Measurements from ENCODE around the gene MAPK4.

The MAPK4 gene

GRCh38 chr18:50649821-50650220 is 89.9 kb downstream of the MAPK4 start:
- in situ Hi-C loops (cut with MboI; ENCODE audit: low sequenced_read_pairs): no loop called here

GRCh38 chr18:50651334-50651733 is 91.4 kb downstream of the MAPK4 start:
- in situ Hi-C loops (cut with MboI; ENCODE audit: low sequenced_read_pairs): no loop called here

- in situ Hi-C loops (cut with MboI; ENCODE audit: low sequenced_read_pairs): no loop called here
These were observed 93.7 kb downstream of the MAPK4 start for GRCh38 chr18:50653402-50654093.

GRCh38 chr18:50654211-50654610 is 94.3 kb downstream of the MAPK4 start:
- in situ Hi-C loops (cut with MboI; ENCODE audit: low sequenced_read_pairs): no loop called here

GRCh38 chr18:50654658-50655550 is 95.0 kb downstream of the MAPK4 start:
- in situ Hi-C loops (cut with MboI; ENCODE audit: low sequenced_read_pairs): no loop called here

GRCh38 chr18:50656396-50656795 is 96.5 kb downstream of the MAPK4 start:
- in situ Hi-C loops (cut with MboI; ENCODE audit: low sequenced_read_pairs): no loop called here

- in situ Hi-C loops (cut with MboI; ENCODE audit: low sequenced_read_pairs): no loop called here
These were observed 97.1 kb downstream of the MAPK4 start for GRCh38 chr18:50656841-50657470.

GRCh38 chr18:50658601-50659000 is 98.7 kb downstream of the MAPK4 start:
- in situ Hi-C loops (cut with MboI; ENCODE audit: low sequenced_read_pairs): no loop called here

GRCh38 chr18:50659091-50660003 is 99.5 kb downstream of the MAPK4 start:
- in situ Hi-C loops (cut with MboI; ENCODE audit: low sequenced_read_pairs): no loop called here

- in situ Hi-C loops (cut with MboI; ENCODE audit: low sequenced_read_pairs): no loop called here
These were observed 101.1 kb downstream of the MAPK4 start for GRCh38 chr18:50661013-50661412.

- in situ Hi-C loops (cut with MboI; ENCODE audit: low sequenced_read_pairs): no loop called here
These were observed 102.3 kb downstream of the MAPK4 start for GRCh38 chr18:50662177-50662576.

GRCh38 chr18:50662775-50663383 is 103.0 kb downstream of the MAPK4 start:
- in situ Hi-C loops (cut with MboI; ENCODE audit: low sequenced_read_pairs): no loop called here

GRCh38 chr18:50663626-50664441 is 103.9 kb downstream of the MAPK4 start:
- in situ Hi-C loops (cut with MboI; ENCODE audit: low sequenced_read_pairs): no loop called here

- in situ Hi-C loops (cut with MboI; ENCODE audit: low sequenced_read_pairs): no loop called here
These were observed 105.1 kb downstream of the MAPK4 start for GRCh38 chr18:50665015-50665414.

- in situ Hi-C loops (cut with MboI; ENCODE audit: low sequenced_read_pairs): no loop called here
These were observed 105.6 kb downstream of the MAPK4 start for GRCh38 chr18:50665519-50665918.

GRCh38 chr18:50666536-50666935 is 106.6 kb downstream of the MAPK4 start:
- in situ Hi-C loops (cut with MboI; ENCODE audit: low sequenced_read_pairs): no loop called here

GRCh38 chr18:50671376-50671775 is 111.5 kb downstream of the MAPK4 start:
- in situ Hi-C loops (cut with MboI; ENCODE audit: low sequenced_read_pairs): no loop called here

GRCh38 chr18:50674307-50674980 is 114.6 kb downstream of the MAPK4 start:
- in situ Hi-C loops (cut with MboI; ENCODE audit: low sequenced_read_pairs): no loop called here

- in situ Hi-C loops (cut with MboI; ENCODE audit: low sequenced_read_pairs): no loop called here
These were observed 115.2 kb downstream of the MAPK4 start for GRCh38 chr18:50675043-50675442.

Data from HL-60/S4 (cell line).